ENCODE data around the gene PNLIPRP2.

GRCh38 chr10:116611153-116611545 is 9.6 kb upstream of the PNLIPRP2 start:
- TF ChIP-seq, protein P1, sequence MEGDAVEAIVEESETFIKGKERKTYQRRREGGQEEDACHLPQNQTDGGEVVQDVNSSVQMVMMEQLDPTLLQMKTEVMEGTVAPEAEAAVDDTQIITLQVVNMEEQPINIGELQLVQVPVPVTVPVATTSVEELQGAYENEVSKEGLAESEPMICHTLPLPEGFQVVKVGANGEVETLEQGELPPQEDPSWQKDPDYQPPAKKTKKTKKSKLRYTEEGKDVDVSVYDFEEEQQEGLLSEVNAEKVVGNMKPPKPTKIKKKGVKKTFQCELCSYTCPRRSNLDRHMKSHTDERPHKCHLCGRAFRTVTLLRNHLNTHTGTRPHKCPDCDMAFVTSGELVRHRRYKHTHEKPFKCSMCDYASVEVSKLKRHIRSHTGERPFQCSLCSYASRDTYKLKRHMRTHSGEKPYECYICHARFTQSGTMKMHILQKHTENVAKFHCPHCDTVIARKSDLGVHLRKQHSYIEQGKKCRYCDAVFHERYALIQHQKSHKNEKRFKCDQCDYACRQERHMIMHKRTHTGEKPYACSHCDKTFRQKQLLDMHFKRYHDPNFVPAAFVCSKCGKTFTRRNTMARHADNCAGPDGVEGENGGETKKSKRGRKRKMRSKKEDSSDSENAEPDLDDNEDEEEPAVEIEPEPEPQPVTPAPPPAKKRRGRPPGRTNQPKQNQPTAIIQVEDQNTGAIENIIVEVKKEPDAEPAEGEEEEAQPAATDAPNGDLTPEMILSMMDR (IDR thresholded peaks at IDR 0.05; ENCODE audit: low read depth, low read length, poor library complexity, severe bottlenecking): no peak
- no peak for TF ChIP-seq EZH2phosphoT487 (IDR thresholded peaks at IDR 0.05; ENCODE audit: borderline replicate concordance, low read length)

All from DOHH2 (cell line).